Caco-2 (cell line): ENCODE data around the gene TACO1. TPM values are rescaled to one million over a fixed set of nuclear protein-coding genes. Genes with fewer than 3 reads are reported as not detected.

Experiments
- BruUV-seq: library from RNA; stranded (reverse); fragments of 400-500 nt; replicated peaks from 2 replicates; lab custom pipeline; 2021; lab: Mats Ljungman, UMichigan
- CTCF ChIA-PET: fragments of 300-600 bp; sonication (Branson Sonifier 250); formaldehyde crosslinking; loops from one replicate; lab custom pipeline; 2022; ENCODE audit warnings: antibody characterized with exemption; lab: Charles Lee
- POLR2A ChIA-PET: fragments of 300-600 bp; sonication (Branson Sonifier 250); formaldehyde crosslinking; loops from one replicate; lab custom pipeline; 2022; ENCODE audit warnings: antibody characterized with exemption; lab: Charles Lee
- DNase-seq, 2 experiments: peaks; one replicate each; pipeline versions ENCODE4 v3.0.0 to v3.0.0-alpha.2; 2020 to 2022
- H3K27me3 ChIP-seq: replicated peaks from 2 replicates; pipeline ENCODE4 v1.6.0; 2011; ENCODE audit warnings: low read length; ENCODE audit not compliant: control insufficient read depth, insufficient read depth
- H3K36me3 ChIP-seq: 2 replicates; pipeline ENCODE4 v1.5.1; 2011; ENCODE audit warnings: low read length; ENCODE audit not compliant: control insufficient read depth, insufficient read depth
- H3K4me1 ChIP-seq: fragments of 250-450 bp; sonication (Bioruptor Pico); 2 replicates; pipeline ENCODE4 v1.5.1; 2020; ENCODE audit warnings: mild to moderate bottlenecking
- H3K4me3 ChIP-seq: 2 replicates; pipeline ENCODE4 v1.5.1; 2011; ENCODE audit warnings: low read depth, mild to moderate bottlenecking, control low read depth, low read length
- H3K9me3 ChIP-seq: fragments of 250-450 bp; sonication (Bioruptor Pico); 2 replicates; pipeline ENCODE4 v1.5.1; 2020; ENCODE audit warnings: mild to moderate bottlenecking, moderate library complexity
- H3K27ac Mint-ChIP-seq: one replicate; pipeline ENCODE4 v1.8.0; 2022; ENCODE audit warnings: mixed read lengths; ENCODE audit not compliant: unreplicated experiment
- H3K27me3 Mint-ChIP-seq: one replicate; pipeline ENCODE4 v1.8.0; 2022; ENCODE audit warnings: mixed read lengths; ENCODE audit not compliant: insufficient read depth, unreplicated experiment
- H3K36me3 Mint-ChIP-seq: one replicate; pipeline ENCODE4 v1.8.0; 2022; ENCODE audit warnings: mild to moderate bottlenecking, mixed read lengths; ENCODE audit not compliant: insufficient read depth, unreplicated experiment
- H3K4me1 Mint-ChIP-seq: one replicate; pipeline ENCODE4 v1.8.0; 2022; ENCODE audit warnings: low read depth, mixed read lengths; ENCODE audit not compliant: unreplicated experiment
- H3K4me3 Mint-ChIP-seq: one replicate; pipeline ENCODE4 v1.8.0; 2022; ENCODE audit warnings: mild to moderate bottlenecking, moderate library complexity, mixed read lengths; ENCODE audit not compliant: unreplicated experiment
- H3K9me3 Mint-ChIP-seq: one replicate; pipeline ENCODE4 v1.8.0; 2022; ENCODE audit warnings: mixed read lengths; ENCODE audit not compliant: unreplicated experiment
- CTCF ChIP-seq, 2 experiments: fragments of 200-600 bp in 1 of 2; IDR thresholded peaks; 1 replicate in 1 of 2; 2 replicates in 1 of 2; pipeline versions ENCODE4 v1.5.1 to v1.8.0; 2011 to 2022; ENCODE audit warnings: antibody characterized with exemption in 1 of 2, control low read depth in 1 of 2, inconsistent platforms in 1 of 2, low read depth in 1 of 2, low read length in 1 of 2, mild to moderate bottlenecking in 1 of 2, moderate library complexity in 1 of 2; ENCODE audit not compliant: insufficient read depth in 1 of 2, severe bottlenecking in 1 of 2, unreplicated experiment in 1 of 2
- intact Hi-C: fragments of 100-400 bp; cut with micrococcal nuclease; formaldehyde crosslinking; loops from one replicate; pipeline ENCODE4 v1.10.0; 2022; ENCODE audit not compliant: unreplicated experiment
- total RNA-seq: library from RNA; stranded (reverse); gene quantifications from 2 replicates; pipeline ENCODE4 v1.2.3, GENCODE V29; 2022

TACO1 gene
- total RNA-seq, 1 experiment from 2014 or later = 29.1 TPM

- CTCF ChIA-PET = no interaction called here
- intact Hi-C loops = no loop called here
- no peaks in the 10 kb centered on the region for H3K27me3 ChIP-seq
- H3K36me3 ChIP-seq = no peaks in the 10 kb centered on the region
- TF ChIP-seq CTCF (IDR thresholded peaks at IDR 0.05; ENCODE audit: insufficient read depth in 1 of 2, low read depth in 1 of 2, low read length in 1 of 2, severe bottlenecking in 1 of 2, unreplicated experiment in 1 of 2) = no peak
- H3K9me3 Mint-ChIP-seq = no peaks in the 10 kb centered on the region
- no peak for DNase-seq
- POLR2A ChIA-PET = no interaction called here
- no peak overlapping the region for H3K4me3 Mint-ChIP-seq
- no peak overlapping the region for H3K4me3 ChIP-seq
- H3K9me3 ChIP-seq = no peaks in the 10 kb centered on the region
- H3K4me1 Mint-ChIP-seq = no peaks in the 10 kb centered on the region
- H3K4me1 ChIP-seq = no peaks in the 10 kb centered on the region
- no peaks in the 10 kb centered on the region for H3K27me3 Mint-ChIP-seq
- no TSS peak for BruUV-seq
- H3K36me3 Mint-ChIP-seq = peaks cover 8% of the 10 kb centered on the region
- no peak overlapping the region for H3K27ac Mint-ChIP-seq
Observed at GRCh38 chr17:63639125-63639524, 38.4 kb downstream of the TACO1 start.

GRCh38 chr17:63640038-63640437 lies 39.3 kb downstream of the TACO1 start:
- Mint-ChIP-seq H3K4me3 (no peak overlapping the region), H3K27me3 (no peaks in the 10 kb centered on the region), H3K4me1 (no peaks in the 10 kb centered on the region), H3K27ac (no peak overlapping the region), H3K36me3 (peaks cover 8% of the 10 kb centered on the region), H3K9me3 (no peaks in the 10 kb centered on the region)
- POLR2A ChIA-PET = no interaction called here
- CTCF ChIA-PET = no interaction called here
- Histone ChIP-seq H3K36me3 (no peaks in the 10 kb centered on the region), H3K9me3 (no peaks in the 10 kb centered on the region), H3K27me3 (no peaks in the 10 kb centered on the region), H3K4me3 (no peak overlapping the region), H3K4me1 (no peaks in the 10 kb centered on the region)
- intact Hi-C loops = no loop called here
- DNase-seq = no peak
- no peak for TF ChIP-seq CTCF (IDR thresholded peaks at IDR 0.05; ENCODE audit: insufficient read depth in 1 of 2, low read depth in 1 of 2, low read length in 1 of 2, severe bottlenecking in 1 of 2, unreplicated experiment in 1 of 2)
- no TSS peak for BruUV-seq

GRCh38 chr17:63641692-63642448 lies 41.2 kb downstream of the TACO1 start:
- ChIA-PET POLR2A (no interaction called here), CTCF (no interaction called here)
- H3K4me1 ChIP-seq = no peaks in the 10 kb centered on the region
- Mint-ChIP-seq H3K9me3 (no peaks in the 10 kb centered on the region), H3K27me3 (no peaks in the 10 kb centered on the region), H3K4me1 (no peaks in the 10 kb centered on the region), H3K36me3 (peaks cover 2% of the 10 kb centered on the region), H3K27ac (no peak overlapping the region), H3K4me3 (no peak overlapping the region)
- no peak overlapping the region for H3K4me3 ChIP-seq
- no peaks in the 10 kb centered on the region for H3K36me3 ChIP-seq
- DNase-seq = no peak
- intact Hi-C loops = no loop called here
- H3K27me3 ChIP-seq = no peaks in the 10 kb centered on the region
- no peaks in the 10 kb centered on the region for H3K9me3 ChIP-seq
- no TSS peak for BruUV-seq
- TF ChIP-seq CTCF (IDR thresholded peaks at IDR 0.05; ENCODE audit: insufficient read depth in 1 of 2, low read depth in 1 of 2, low read length in 1 of 2, severe bottlenecking in 1 of 2, unreplicated experiment in 1 of 2) = no peak
